OCI-LY7 (cell line): ENCODE measurements around the gene SHROOM3.

Experiments
- EZH2phosphoT487 ChIP-seq: fragments of 200-600 bp; sonication (generic); IDR thresholded peaks from 2 replicates; pipeline ENCODE4 v1.6.1; 2018; ENCODE audit warnings: low read depth, borderline replicate concordance, mild to moderate bottlenecking, mixed run types, antibody characterized with exemption, low read length, moderate library complexity, mixed read lengths
- TF ChIP-seq, protein P1 (sequence below): fragments of 200-600 bp; sonication (generic); conservative IDR thresholded peaks from 2 replicates; pipeline ENCODE4 v1.5.1; 2014; ENCODE audit warnings: mild to moderate bottlenecking, antibody characterized with exemption, low read length, moderate library complexity, mixed read lengths

DNA sequence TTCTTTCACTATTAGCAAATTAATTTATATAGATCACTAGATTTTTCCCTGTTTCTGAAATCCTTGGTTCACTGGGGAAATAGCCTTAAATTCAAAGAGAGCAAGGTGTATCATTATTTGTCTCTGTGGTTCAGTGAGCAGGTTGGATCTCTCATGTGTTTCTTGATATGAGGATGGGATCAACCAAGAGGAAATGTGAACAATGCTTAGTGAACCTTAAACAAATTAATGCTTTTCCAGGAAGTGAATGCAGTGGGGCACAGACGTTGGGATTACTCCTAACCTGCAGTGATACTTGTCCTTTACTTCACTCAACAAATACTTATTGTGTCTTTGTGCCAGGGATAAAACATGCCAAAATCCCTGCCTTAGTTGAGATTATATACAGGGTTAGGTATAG is 193.2 kb downstream of the SHROOM3 start:
- TF ChIP-seq, protein P1, sequence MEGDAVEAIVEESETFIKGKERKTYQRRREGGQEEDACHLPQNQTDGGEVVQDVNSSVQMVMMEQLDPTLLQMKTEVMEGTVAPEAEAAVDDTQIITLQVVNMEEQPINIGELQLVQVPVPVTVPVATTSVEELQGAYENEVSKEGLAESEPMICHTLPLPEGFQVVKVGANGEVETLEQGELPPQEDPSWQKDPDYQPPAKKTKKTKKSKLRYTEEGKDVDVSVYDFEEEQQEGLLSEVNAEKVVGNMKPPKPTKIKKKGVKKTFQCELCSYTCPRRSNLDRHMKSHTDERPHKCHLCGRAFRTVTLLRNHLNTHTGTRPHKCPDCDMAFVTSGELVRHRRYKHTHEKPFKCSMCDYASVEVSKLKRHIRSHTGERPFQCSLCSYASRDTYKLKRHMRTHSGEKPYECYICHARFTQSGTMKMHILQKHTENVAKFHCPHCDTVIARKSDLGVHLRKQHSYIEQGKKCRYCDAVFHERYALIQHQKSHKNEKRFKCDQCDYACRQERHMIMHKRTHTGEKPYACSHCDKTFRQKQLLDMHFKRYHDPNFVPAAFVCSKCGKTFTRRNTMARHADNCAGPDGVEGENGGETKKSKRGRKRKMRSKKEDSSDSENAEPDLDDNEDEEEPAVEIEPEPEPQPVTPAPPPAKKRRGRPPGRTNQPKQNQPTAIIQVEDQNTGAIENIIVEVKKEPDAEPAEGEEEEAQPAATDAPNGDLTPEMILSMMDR: no peak
- no peak for TF ChIP-seq EZH2phosphoT487
